Uterus (tissue), 4 donors: ENCODE data around the gene MKLN1. TPM values are rescaled to one million over a fixed set of nuclear protein-coding genes. Genes with fewer than 3 reads are reported as not detected.

Experiments used
- DNase-seq, 2 donors: peaks; one replicate each; pipeline ENCODE4 v3.0.0-alpha.2; 2019 to 2020
- H3K27ac ChIP-seq, 2 donors: fragments of 200-600 bp; sonication (generic); 1 replicate in 1 of 2; 2 replicates in 1 of 2; pipeline ENCODE4 v1.5.1; 2016 to 2018
- H3K27me3 ChIP-seq, 2 donors: fragments of 200-600 bp; sonication (generic); one replicate each; pipeline ENCODE4 v1.5.1; 2018 to 2019; ENCODE audit warnings: control low read depth in 1 of 2
- H3K36me3 ChIP-seq, 2 donors: fragments of 200-600 bp; sonication (generic); one replicate each; pipeline ENCODE4 v1.5.1; 2019; ENCODE audit warnings: control low read depth in 1 of 2
- H3K4me1 ChIP-seq, 2 donors: fragments of 200-600 bp; sonication (generic); one replicate each; pipeline ENCODE4 v1.5.1; 2018 to 2019; ENCODE audit warnings: control low read depth in 1 of 2
- H3K4me3 ChIP-seq, 2 donors: fragments of 200-600 bp; sonication (generic); 1 replicate in 1 of 2; 2 replicates in 1 of 2; pipeline ENCODE4 v1.5.1; 2018 to 2019; ENCODE audit warnings: mild to moderate bottlenecking in 1 of 2
- H3K9me3 ChIP-seq, 2 donors: fragments of 200-600 bp; sonication (generic); one replicate each; pipeline ENCODE4 v1.5.1; 2019; ENCODE audit warnings: control low read depth in 1 of 2
- CTCF ChIP-seq, 4 experiments: fragments of 200-600 bp in 2 of 4; fragments of 450-650 bp in 2 of 4; sonication (generic) in 2 of 4; IDR thresholded peaks; one replicate each; pipeline ENCODE4 v1.5.1; 2016 to 2019; ENCODE audit warnings: antibody characterized with exemption in 4 of 4, mild to moderate bottlenecking in 2 of 4, moderate library complexity in 1 of 4
- POLR2A ChIP-seq, 2 donors: fragments of 450-650 bp; IDR thresholded peaks; one replicate each; pipeline ENCODE4 v1.6.1; 2016; ENCODE audit warnings: antibody characterized with exemption in 2 of 2, mild to moderate bottlenecking in 1 of 2, moderate library complexity in 1 of 2
- intact Hi-C: fragments of 100-400 bp; cut with DNase I; formaldehyde crosslinking; loops from one replicate; pipeline ENCODE4 v1.15.1; 2023; ENCODE audit warnings: low total_unique reads
- total RNA-seq, 4 donors: library from RNA; depleted of rRNA in 3 of 4; stranded (reverse); fragments of >200 nt in 3 of 4; gene quantifications; one replicate each; pipeline versions ENCODE4 v1.1.0 to v1.2.4, GENCODE V29; 2014 to 2023
- donor health status: DM: yes; HTN: yes; CAD: no.

Gene MKLN1
- total RNA-seq, 4 donors from 2014 or later, result 52.9 to 311 (median 128) TPM

GRCh38 chr7:131336956-131337355 lies 9.3 kb downstream of the MKLN1 start:
- no peak for DNase-seq
- TF ChIP-seq CTCF (IDR thresholded peaks at IDR 0.05) (no peak), POLR2A (IDR thresholded peaks at IDR 0.05) (no peak)
- Histone ChIP-seq H3K9me3 (no peaks in the 10 kb centered on the region), H3K36me3 (no peaks in the 10 kb centered on the region), H3K27ac (no peak overlapping the region), H3K27me3 (no peaks in the 10 kb centered on the region), H3K4me1 (no peaks in the 10 kb centered on the region), H3K4me3 (no peak overlapping the region)
- intact Hi-C loops, result no loop called here

GRCh38 chr7:131338173-131338572 lies 10.5 kb downstream of the MKLN1 start:
- Histone ChIP-seq H3K9me3 (no peaks in the 10 kb centered on the region), H3K4me1 (no peaks in the 10 kb centered on the region), H3K27me3 (no peaks in the 10 kb centered on the region), H3K36me3 (no peaks in the 10 kb centered on the region), H3K27ac (no peak overlapping the region), H3K4me3 (no peak overlapping the region)
- intact Hi-C loops, result no loop called here
- no peak for DNase-seq
- TF ChIP-seq CTCF (IDR thresholded peaks at IDR 0.05), result no peak
- no peak for TF ChIP-seq POLR2A (IDR thresholded peaks at IDR 0.05)

- no peaks in the 10 kb centered on the region for H3K36me3 ChIP-seq
- TF ChIP-seq CTCF (IDR thresholded peaks at IDR 0.05) (no peak), POLR2A (IDR thresholded peaks at IDR 0.05) (no peak)
- no peak for DNase-seq
- no peak overlapping the region for H3K27ac ChIP-seq
- H3K27me3 ChIP-seq, result no peaks in the 10 kb centered on the region
- H3K4me3 ChIP-seq, result no peak overlapping the region
- intact Hi-C loops, result no loop called here
- no peaks in the 10 kb centered on the region for H3K9me3 ChIP-seq
- no peaks in the 10 kb centered on the region for H3K4me1 ChIP-seq
Measured at GRCh38 chr7:131338691-131339390, 11.2 kb downstream of the MKLN1 start.

- Histone ChIP-seq H3K27ac (no peak overlapping the region), H3K27me3 (no peaks in the 10 kb centered on the region), H3K9me3 (no peaks in the 10 kb centered on the region), H3K4me3 (no peak overlapping the region), H3K4me1 (no peaks in the 10 kb centered on the region), H3K36me3 (no peaks in the 10 kb centered on the region)
- intact Hi-C loops, result no loop called here
- TF ChIP-seq POLR2A (IDR thresholded peaks at IDR 0.05) (no peak), CTCF (IDR thresholded peaks at IDR 0.05) (no peak)
- DNase-seq, result no peak
Measured at GRCh38 chr7:131341690-131342089, 14.0 kb downstream of the MKLN1 start.

GRCh38 chr7:131342864-131343442 lies 15.3 kb downstream of the MKLN1 start:
- no peaks in the 10 kb centered on the region for H3K9me3 ChIP-seq
- H3K27me3 ChIP-seq, result no peaks in the 10 kb centered on the region
- intact Hi-C loops, result no loop called here
- TF ChIP-seq POLR2A (IDR thresholded peaks at IDR 0.05), result no peak
- TF ChIP-seq CTCF (IDR thresholded peaks at IDR 0.05), result no peak
- H3K4me1 ChIP-seq, result no peaks in the 10 kb centered on the region
- DNase-seq, result no peak
- H3K4me3 ChIP-seq, result no peak overlapping the region
- H3K36me3 ChIP-seq, result no peaks in the 10 kb centered on the region
- no peak overlapping the region for H3K27ac ChIP-seq
